Tibial artery (tissue), 4 donors: Measurements from ENCODE around the gene C16orf46.

Experiments used
- DNase-seq, 2 donors: peaks; one replicate each; pipeline ENCODE4 v3.0.0-alpha.2; 2019
- H3K27ac ChIP-seq, 2 donors: fragments of 200-600 bp; sonication (generic) in 1 of 2; 1 replicate in 1 of 2; 2 replicates in 1 of 2; pipeline ENCODE4 v1.5.1; 2018 to 2019; ENCODE audit warnings: mild to moderate bottlenecking in 1 of 2
- H3K27me3 ChIP-seq, 2 donors: fragments of 200-600 bp; sonication (generic) in 1 of 2; one replicate each; pipeline versions ENCODE4 v1.5.1 to v1.6.0; 2016 to 2019
- H3K36me3 ChIP-seq, 3 donors: fragments of 200-600 bp; sonication (generic) in 2 of 3; one replicate each; pipeline ENCODE4 v1.5.1; 2016 to 2019; ENCODE audit warnings: mild to moderate bottlenecking in 2 of 3
- H3K4me1 ChIP-seq, 4 donors: fragments of 200-600 bp; sonication (generic) in 2 of 4; 1 replicate in 3 of 4; 2 replicates in 1 of 4; pipeline ENCODE4 v1.5.1; 2016 to 2019
- H3K4me3 ChIP-seq, 2 donors: fragments of 200-600 bp; sonication (generic) in 1 of 2; 1 replicate in 1 of 2; 2 replicates in 1 of 2; pipeline ENCODE4 v1.5.1; 2018 to 2019; ENCODE audit warnings: mild to moderate bottlenecking in 2 of 2
- H3K9me3 ChIP-seq, 3 donors: fragments of 200-600 bp; sonication (generic) in 1 of 3; one replicate each; pipeline ENCODE4 v1.5.1; 2016 to 2019
- CTCF ChIP-seq, 2 experiments: fragments of 200-600 bp in 1 of 2; fragments of 450-650 bp in 1 of 2; IDR thresholded peaks; one replicate each; pipeline ENCODE4 v1.5.1; 2017 to 2019; ENCODE audit warnings: antibody characterized with exemption in 2 of 2, mild to moderate bottlenecking in 1 of 2, moderate library complexity in 1 of 2
- intact Hi-C: fragments of 100-400 bp; cut with DNase I; formaldehyde crosslinking; loops from one replicate; pipeline ENCODE4 v1.15.0; 2023; ENCODE audit warnings: low total_unique reads

The C16orf46 gene

GRCh38 chr16:81073560-81074330, 3.3 kb downstream of the C16orf46 start:
- Histone ChIP-seq H3K36me3 (no peaks in the 10 kb centered on the region), H3K27ac (no peak overlapping the region), H3K27me3 (no peaks in the 10 kb centered on the region), H3K4me3 (no peak overlapping the region), H3K9me3 (no peaks in the 10 kb centered on the region), H3K4me1 (peaks cover 0 to 11% (median 4%) of the 10 kb centered on the region in 4 donors)
- TF ChIP-seq CTCF (IDR thresholded peaks at IDR 0.05): no peak
- no peak for DNase-seq
- intact Hi-C loops: no loop called here

DNA sequence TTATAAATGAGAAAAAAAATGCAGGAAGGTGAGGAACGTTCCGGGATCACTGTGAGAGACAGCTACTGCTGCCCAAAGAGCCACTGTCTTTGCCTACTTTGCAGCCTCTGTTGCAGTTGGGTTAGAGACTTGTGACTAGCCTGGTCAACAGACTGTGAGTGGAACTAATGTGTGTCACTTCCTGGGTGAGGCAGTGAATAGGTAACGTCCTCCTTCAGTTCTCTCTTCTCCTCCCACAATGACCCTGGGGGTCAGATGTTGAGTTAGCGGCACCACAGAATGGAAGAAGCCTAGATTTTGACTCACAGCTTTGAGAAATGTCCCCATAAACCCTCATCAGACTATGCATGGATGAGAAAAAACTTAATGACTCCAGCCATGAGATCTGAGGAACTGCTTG, 5.2 kb downstream of the C16orf46 start:
- TF ChIP-seq CTCF (IDR thresholded peaks at IDR 0.05): no peak
- H3K4me3 ChIP-seq: no peak overlapping the region
- peaks cover 0 to 5% (median 0%) of the 10 kb centered on the region in 4 donors for H3K4me1 ChIP-seq
- H3K9me3 ChIP-seq: no peaks in the 10 kb centered on the region
- H3K27ac ChIP-seq: no peak overlapping the region
- DNase-seq: no peak
- H3K27me3 ChIP-seq: no peaks in the 10 kb centered on the region
- intact Hi-C loops: no loop called here
- no peaks in the 10 kb centered on the region for H3K36me3 ChIP-seq

DNA sequence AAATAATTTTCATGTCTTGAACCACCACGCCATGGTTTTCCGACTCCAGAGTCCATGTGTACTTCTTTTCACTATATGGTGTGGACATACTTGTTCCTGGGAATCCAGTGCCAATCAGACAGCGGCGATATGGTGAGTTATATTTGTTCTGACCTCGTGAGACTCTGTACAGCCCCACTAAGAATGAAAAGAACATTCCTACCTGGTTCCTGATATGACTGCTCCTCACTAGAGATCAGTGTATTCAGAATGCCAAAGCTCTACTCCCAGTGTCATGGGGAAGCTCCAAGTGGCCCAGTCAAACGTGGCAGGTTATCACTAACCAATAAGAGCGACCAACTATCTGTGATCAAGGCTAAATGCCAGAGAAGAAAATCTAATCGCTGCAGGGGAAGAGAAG, 6.1 kb downstream of the C16orf46 start:
- Histone ChIP-seq H3K27ac (no peak overlapping the region), H3K4me3 (no peak overlapping the region), H3K36me3 (no peaks in the 10 kb centered on the region), H3K27me3 (no peaks in the 10 kb centered on the region), H3K9me3 (no peaks in the 10 kb centered on the region), H3K4me1 (peaks cover 0 to under 1% (median 0%) of the 10 kb centered on the region in 4 donors)
- no peak for TF ChIP-seq CTCF (IDR thresholded peaks at IDR 0.05)
- intact Hi-C loops: no loop called here
- no peak for DNase-seq

DNA sequence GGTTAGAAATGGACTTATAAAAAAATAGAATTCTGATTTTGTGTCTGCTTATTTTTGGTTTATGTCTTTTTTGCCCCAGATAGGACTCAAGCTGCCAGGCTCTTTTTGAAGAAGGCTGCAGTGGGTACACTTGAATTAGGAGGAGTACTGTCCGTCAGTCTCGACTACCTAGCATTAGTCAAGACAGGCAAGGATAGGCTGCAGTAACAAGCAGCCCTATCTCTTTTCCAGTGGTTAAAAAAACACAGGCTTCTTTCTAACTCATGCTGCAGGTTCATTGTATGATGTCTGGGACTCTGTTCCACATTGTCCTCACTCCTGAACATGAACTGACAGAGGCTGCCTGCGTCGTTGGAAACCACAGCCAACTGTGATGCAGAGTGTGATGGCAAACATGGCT, 8.0 kb downstream of the C16orf46 start:
- H3K27me3 ChIP-seq: no peaks in the 10 kb centered on the region
- H3K27ac ChIP-seq: no peak overlapping the region
- DNase-seq: no peak
- no peaks in the 10 kb centered on the region for H3K4me1 ChIP-seq
- no peaks in the 10 kb centered on the region for H3K36me3 ChIP-seq
- no peaks in the 10 kb centered on the region for H3K9me3 ChIP-seq
- TF ChIP-seq CTCF (IDR thresholded peaks at IDR 0.05): no peak
- no peak overlapping the region for H3K4me3 ChIP-seq
- intact Hi-C loops: no loop called here

- Histone ChIP-seq H3K9me3 (no peaks in the 10 kb centered on the region), H3K4me3 (no peak overlapping the region), H3K4me1 (no peaks in the 10 kb centered on the region), H3K36me3 (no peaks in the 10 kb centered on the region), H3K27me3 (no peaks in the 10 kb centered on the region), H3K27ac (no peak overlapping the region)
- no peak for DNase-seq
- no peak for TF ChIP-seq CTCF (IDR thresholded peaks at IDR 0.05)
- intact Hi-C loops: no loop called here
Observed at GRCh38 chr16:81067166-81067565, 9.9 kb downstream of the C16orf46 start.
